GM12878 (cell line): ENCODE data around the gene EXD3. TPM values are rescaled to one million over a fixed set of nuclear protein-coding genes. Genes with fewer than 3 reads are reported as not detected.

ENCODE experiments used
- ATAC-seq: fragments of 200-7000 bp; cut with Tn5 transposase; 3 replicates; pipeline ENCODE4 v1.9.1; 2020; ENCODE audit warnings: mild to moderate bottlenecking, moderate library complexity
- BruUV-seq: library from RNA; stranded (reverse); fragments of 400-500 nt; replicated peaks from 2 replicates; lab custom pipeline; 2021; lab: Mats Ljungman, UMichigan
- CTCF ChIA-PET: fragments of 300-600 bp; sonication (Branson Sonifier 250); formaldehyde crosslinking; extraction: SDS; loops from one replicate; lab custom pipeline; 2021; ENCODE audit warnings: inconsistent platforms; lab: Yijun Ruan, JAX
- POLR2A ChIA-PET: fragments of 350-600 bp; formaldehyde crosslinking; extraction: SDS; loops from one replicate; lab custom pipeline; 2021; ENCODE audit warnings: inconsistent platforms; lab: Charles Lee
- RAD21 ChIA-PET: fragments of 300-600 bp; sonication (Branson Sonifier 250); formaldehyde crosslinking; loops from one replicate; lab custom pipeline; 2023; ENCODE audit warnings: antibody characterized with exemption; ENCODE audit not compliant: unreplicated experiment; lab: Charles Lee
- SMC1A ChIA-PET: fragments of 300-600 bp; sonication (Branson Sonifier 250); formaldehyde crosslinking; loops from one replicate; lab custom pipeline; 2023; ENCODE audit not compliant: unreplicated experiment, uncharacterized antibody; lab: Charles Lee
- DNase-seq: peaks from one replicate; pipeline ENCODE4 v3.0.0-alpha.2; 2011; ENCODE audit warnings: low read depth, low spot score
- FAIRE-seq: peaks from 3 replicates; lab custom pipeline; 2011; peaks lifted over from hg19 to GRCh38; lab: Jason Lieb, UNC
- H2AFZ ChIP-seq: 2 replicates; pipeline ENCODE4 v1.6.0; 2011; ENCODE audit warnings: low read depth, low read length, control low read depth; ENCODE audit not compliant: control insufficient read depth
- H3K27ac ChIP-seq: 2 replicates; pipeline ENCODE4 v1.5.1; 2011; ENCODE audit warnings: control low read depth; ENCODE audit not compliant: control insufficient read depth, insufficient read depth
- H3K27me3 ChIP-seq, 2 experiments: replicated peaks in 1 of 2; 2 replicates each; pipeline versions ENCODE4 v1.6.0 to v1.6.1; 2011; ENCODE audit warnings: low read length in 1 of 2; ENCODE audit not compliant: control insufficient read depth in 2 of 2, insufficient read depth in 2 of 2
- H3K36me3 ChIP-seq, 2 experiments: 2 replicates each; pipeline ENCODE4 v1.5.1; 2011; ENCODE audit warnings: low read length in 1 of 2; ENCODE audit not compliant: control insufficient read depth in 2 of 2, insufficient read depth in 2 of 2
- H3K4me1 ChIP-seq: 2 replicates; pipeline ENCODE4 v1.6.1; 2011; ENCODE audit warnings: mild to moderate bottlenecking, low read length, moderate library complexity, mixed read lengths; ENCODE audit not compliant: control insufficient read depth, insufficient read depth
- H3K4me2 ChIP-seq: 2 replicates; pipeline ENCODE4 v1.6.0; 2011; ENCODE audit warnings: control low read depth; ENCODE audit not compliant: control insufficient read depth, insufficient read depth
- H3K4me3 ChIP-seq: fragments of 200-600 bp; sonication (generic); 2 replicates; pipeline ENCODE4 v1.5.1; 2016
- H3K79me2 ChIP-seq: 2 replicates; pipeline ENCODE4 v1.6.0; 2011; ENCODE audit warnings: low read length; ENCODE audit not compliant: control insufficient read depth, insufficient read depth
- H3K9ac ChIP-seq: 2 replicates; pipeline ENCODE4 v1.8.0; 2011; ENCODE audit warnings: low read length, control low read depth, mixed read lengths; ENCODE audit not compliant: control insufficient read depth, insufficient read depth
- H3K9me3 ChIP-seq: replicated peaks from 3 replicates; pipeline ENCODE4 v1.5.1; 2011; ENCODE audit warnings: mild to moderate bottlenecking, low read length; ENCODE audit not compliant: control insufficient read depth, insufficient read depth
- H4K20me1 ChIP-seq: 2 replicates; pipeline ENCODE4 v1.6.0; 2011; ENCODE audit not compliant: control insufficient read depth, insufficient read depth
- E2F4 ChIP-seq: IDR thresholded peaks from 2 replicates; pipeline ENCODE4 v1.6.1; 2012; ENCODE audit warnings: low read depth, low read length, improper control_type of control experiment
- HDAC2 ChIP-seq: fragments of 200-600 bp; sonication (generic); IDR thresholded peaks from 2 replicates; pipeline ENCODE4 v1.6.1; 2017
- NFXL1 ChIP-seq: fragments of 450-650 bp; IDR thresholded peaks from 2 replicates; pipeline ENCODE4 v1.6.1; 2017; ENCODE audit warnings: antibody characterized with exemption, mild to moderate bottlenecking, borderline replicate concordance
- NRF1 ChIP-seq: conservative IDR thresholded peaks from 2 replicates; pipeline ENCODE4 v1.6.1; 2011; ENCODE audit warnings: mild to moderate bottlenecking, low read depth, low read length, improper control_type of control experiment
- POU2F2 ChIP-seq: IDR thresholded peaks from 3 replicates; pipeline ENCODE4 v1.6.1; 2011; ENCODE audit warnings: low read depth, mild to moderate bottlenecking, low read length, borderline replicate concordance
- SIN3A ChIP-seq: IDR thresholded peaks from 2 replicates; pipeline ENCODE4 v1.6.1; 2012; ENCODE audit warnings: low read depth, low read length, improper control_type of control experiment
- SUZ12 ChIP-seq: fragments of 200-600 bp; sonication (generic); IDR thresholded peaks from one replicate; pipeline ENCODE4 v1.6.1; 2018; ENCODE audit warnings: antibody characterized with exemption, mild to moderate bottlenecking; ENCODE audit not compliant: unreplicated experiment
- USF1 ChIP-seq: IDR thresholded peaks from 2 replicates; pipeline ENCODE4 v1.6.1; 2011; ENCODE audit warnings: borderline replicate concordance, low read depth, mild to moderate bottlenecking, moderate library complexity, mixed read lengths, low read length; ENCODE audit not compliant: insufficient read depth; ENCODE audit errors: extremely low read length
- ZNF274 ChIP-seq: IDR thresholded peaks from one replicate; pipeline ENCODE4 v1.8.0; 2011; ENCODE audit not compliant: insufficient read length, insufficient read depth
- ZNF384 ChIP-seq: IDR thresholded peaks from 2 replicates; pipeline ENCODE4 v1.6.1; 2012; ENCODE audit warnings: low read depth, mild to moderate bottlenecking, low read length, improper control_type of control experiment, borderline replicate concordance
- WGBS: methylation state at CpG from one replicate; pipeline ENCODE4 v1.1.6; 2016; ENCODE audit warnings: low lambda C conversion rate; ENCODE audit not compliant: insufficient replicate concordance, insufficient coverage; ENCODE audit errors: missing lambda C conversion rate; 5-methylcytosine and 5-hydroxymethylcytosine counted together
- in situ Hi-C: fragments of 300-500 bp; cut with MboI; formaldehyde crosslinking; loops from 9 replicates; pipeline ENCODE4 v1.14.3; 2018; ENCODE audit warnings: mixed read lengths
- intact Hi-C: fragments of 100-400 bp; cut with micrococcal nuclease; formaldehyde crosslinking; loops from one replicate; pipeline ENCODE4 v1.14.2; 2022; ENCODE audit not compliant: unreplicated experiment
- polyA plus RNA-seq, 11 experiments: library from polyadenylated mRNA; depleted of rRNA in 4 of 11; unstranded in 6 of 11; stranded (reverse) in 5 of 11; fragments of >200 nt; fragmentation: Nextera tagmentation in 4 of 11; fragmentation: Illumina TruSeq in 1 of 11; extraction: Ambion mirVana in 4 of 11; extraction: Trizol in 1 of 11; gene quantifications; 1 replicate in 1 of 11; 2 replicates in 10 of 11; pipeline versions ENCODE4 v1.2.1 to v1.2.3, GENCODE V29; 2011 to 2016; ENCODE audit warnings: inconsistent platforms in 2 of 11, missing spikeins in 2 of 11, low read depth in 1 of 11
- total RNA-seq, 4 experiments: library from RNA; depleted of rRNA in 3 of 4; stranded (reverse); fragments of >200 nt in 3 of 4; fragmentation: Illumina TruSeq in 1 of 4; extraction: Trizol in 1 of 4; gene quantifications; 2 replicates each; pipeline versions ENCODE4 v1.2.1 to v1.2.3, GENCODE V29; 2013 to 2021

Gene EXD3
- total and polyA plus RNA-seq, 10 of the 15 experiments (the other 5 are each of a cell fraction or from before 2014, with no cell fraction given): 0.21 to 7.1 (median 3.6) TPM

GRCh38 chr9:137435980-137436760, 13.2 kb upstream of the EXD3 start:
- CTCF ChIA-PET: no interaction called here
- Histone ChIP-seq H3K9ac (no peak overlapping the region), H3K9me3 (no peaks in the 10 kb centered on the region), H3K27me3 (no peaks in the 10 kb centered on the region), H4K20me1 (no peaks in the 10 kb centered on the region), H3K36me3 (no peaks in the 10 kb centered on the region), H3K79me2 (no peaks in the 10 kb centered on the region), H3K4me3 (no peak overlapping the region), H3K27ac (no peak overlapping the region), H2AFZ (no peak overlapping the region), H3K4me1 (no peaks in the 10 kb centered on the region), H3K4me2 (no peak overlapping the region)
- RAD21 ChIA-PET: no interaction called here
- no peak for TF ChIP-seq E2F4
- no peak for TF ChIP-seq NFXL1
- POLR2A ChIA-PET: no interaction called here
- SMC1A ChIA-PET: no interaction called here
- FAIRE-seq: no peak
- WGBS: 16% methylated on average over 36 of the region's 42 CpGs
- intact Hi-C loops: no loop called here
- in situ Hi-C loops: no loop called here
- no peak for DNase-seq
- ATAC-seq: peak; percentile 87
- no TSS peak for BruUV-seq

GRCh38 chr9:137435381-137435891, 12.5 kb upstream of the EXD3 start:
- no TSS peak for BruUV-seq
- no peaks in the 10 kb centered on the region for H3K27me3 ChIP-seq
- no peak for ATAC-seq
- SMC1A ChIA-PET: no interaction called here
- CTCF ChIA-PET: no interaction called here
- no peak overlapping the region for H3K27ac ChIP-seq
- RAD21 ChIA-PET: no interaction called here
- H3K9me3 ChIP-seq: no peaks in the 10 kb centered on the region
- WGBS: 56% methylated on average over 20 of the region's 20 CpGs
- H3K4me2 ChIP-seq: no peak overlapping the region
- in situ Hi-C loops: no loop called here
- no peaks in the 10 kb centered on the region for H4K20me1 ChIP-seq
- no peak overlapping the region for H3K9ac ChIP-seq
- H3K4me3 ChIP-seq: no peak overlapping the region
- intact Hi-C loops: no loop called here
- H3K4me1 ChIP-seq: 0 out of 2 replicates have a peak, but pooled peaks cover 2% of the 10 kb centered on the region
- no peaks in the 10 kb centered on the region for H3K79me2 ChIP-seq
- POLR2A ChIA-PET: no interaction called here
- no peak for DNase-seq
- no peaks in the 10 kb centered on the region for H3K36me3 ChIP-seq
- no peak overlapping the region for H2AFZ ChIP-seq
- FAIRE-seq: no peak
- no peak for TF ChIP-seq HDAC2
- no peak for TF ChIP-seq POU2F2
- TF ChIP-seq USF1: no peak
- TF ChIP-seq NRF1: no peak
- TF ChIP-seq SIN3A: no peak
- no peak for TF ChIP-seq ZNF384
- TF ChIP-seq ZNF274: no peak
- TF ChIP-seq SUZ12: no peak
